Measurements from ENCODE around the gene IL1RAP.

- TF ChIP-seq CTCF (IDR thresholded peaks at IDR 0.05) = no peak
- no peak for TF ChIP-seq ZFX (IDR thresholded peaks at IDR 0.05; ENCODE audit: borderline replicate concordance)
Observed at GRCh38 chr3:190556351-190556750, 42.5 kb downstream of the IL1RAP start.
